Measurements from ENCODE around the gene GRM1. TPM values are rescaled to one million over a fixed set of nuclear protein-coding genes. Genes with fewer than 3 reads are reported as not detected.

The GRM1 gene
- total and polyA plus RNA-seq, 3 donors from 2014 or later: 1.3 to 5.6 (median 2.0) TPM

GRCh38 chr6:146423452-146423851 is 394.6 kb downstream of the GRM1 start:
- H3K27me3 ChIP-seq: no peaks in the 10 kb centered on the region
- no peak overlapping the region for H3K27ac ChIP-seq
- no peak for DNase-seq
- no peak overlapping the region for H3K4me3 ChIP-seq
- no peaks in the 10 kb centered on the region for H3K4me1 ChIP-seq
- intact Hi-C loops (cut with DNase I; ENCODE audit: low total_unique reads): no loop called here
- no peaks in the 10 kb centered on the region for H3K36me3 ChIP-seq (ENCODE audit: low read depth, missing control alignments)
- TF ChIP-seq CTCF (IDR thresholded peaks at IDR 0.05) (no peak), POLR2A (IDR thresholded peaks at IDR 0.05) (no peak)
- no peaks in the 10 kb centered on the region for H3K9me3 ChIP-seq
- 73 to 74% methylated on average over 6 of the region's 6 CpGs for WGBS, 2 donors

GRCh38 chr6:146426516-146426915 is 397.7 kb downstream of the GRM1 start:
- Histone ChIP-seq H3K27ac (no peak overlapping the region), H3K9me3 (no peaks in the 10 kb centered on the region), H3K4me3 (no peak overlapping the region), H3K4me1 (no peaks in the 10 kb centered on the region), H3K27me3 (no peaks in the 10 kb centered on the region), H3K36me3 (ENCODE audit: low read depth, missing control alignments) (no peaks in the 10 kb centered on the region)
- no peak for TF ChIP-seq POLR2A (IDR thresholded peaks at IDR 0.05)
- TF ChIP-seq CTCF (IDR thresholded peaks at IDR 0.05): no peak
- WGBS, 2 donors: 80 to 85% methylated on average over 7 of the region's 7 CpGs
- intact Hi-C loops (cut with DNase I; ENCODE audit: low total_unique reads): no loop called here
- no peak for DNase-seq

- Histone ChIP-seq H3K27me3 (no peaks in the 10 kb centered on the region), H3K9me3 (no peaks in the 10 kb centered on the region), H3K4me1 (peaks cover 5% of the 10 kb centered on the region), H3K36me3 (ENCODE audit: low read depth, missing control alignments) (no peaks in the 10 kb centered on the region), H3K4me3 (no peak overlapping the region), H3K27ac (no peak overlapping the region)
- WGBS, 2 donors: 96 to 97% methylated on average over 4 of the region's 4 CpGs
- DNase-seq: no peak
- intact Hi-C loops (cut with DNase I; ENCODE audit: low total_unique reads): no loop called here
- TF ChIP-seq CTCF (IDR thresholded peaks at IDR 0.05): no peak
- TF ChIP-seq POLR2A (IDR thresholded peaks at IDR 0.05): no peak
These were observed 401.0 kb downstream of the GRM1 start for GRCh38 chr6:146429831-146430230.

GRCh38 chr6:146433881-146434731 is 405.2 kb downstream of the GRM1 start:
- no peaks in the 10 kb centered on the region for H3K27me3 ChIP-seq
- peak overlapping the region; percentile 40 to 60 for H3K4me3 ChIP-seq
- peaks cover 5% of the 10 kb centered on the region for H3K4me1 ChIP-seq
- TF ChIP-seq CTCF (IDR thresholded peaks at IDR 0.05) (no peak), POLR2A (IDR thresholded peaks at IDR 0.05) (no peak)
- peak; percentile 38 for DNase-seq
- H3K36me3 ChIP-seq (ENCODE audit: low read depth, missing control alignments): no peaks in the 10 kb centered on the region
- H3K9me3 ChIP-seq: no peaks in the 10 kb centered on the region
- intact Hi-C loops (cut with DNase I; ENCODE audit: low total_unique reads): no loop called here
- 7 to 20% methylated on average over 27 to 58 of the region's 59 CpGs for WGBS, 2 donors
- H3K27ac ChIP-seq: no peak overlapping the region
